SU-DHL-6 (cell line): Measurements from ENCODE around the gene PHACTR1.

Experiments used
- EZH2phosphoT487 ChIP-seq: fragments of 200-600 bp; sonication (generic), shearing (Covaris generic); conservative IDR thresholded peaks from 2 replicates; pipeline ENCODE4 v1.6.1; 2018; ENCODE audit warnings: mild to moderate bottlenecking, antibody characterized with exemption, low read length, moderate library complexity, mixed read lengths
- TF ChIP-seq, protein P1 (sequence below): fragments of 200-600 bp; sonication (generic); IDR thresholded peaks from one replicate; pipeline ENCODE4 v1.5.1; 2017; ENCODE audit warnings: antibody characterized with exemption, mild to moderate bottlenecking, low read length, moderate library complexity; ENCODE audit not compliant: insufficient read depth, poor library complexity, severe bottlenecking

DNA sequence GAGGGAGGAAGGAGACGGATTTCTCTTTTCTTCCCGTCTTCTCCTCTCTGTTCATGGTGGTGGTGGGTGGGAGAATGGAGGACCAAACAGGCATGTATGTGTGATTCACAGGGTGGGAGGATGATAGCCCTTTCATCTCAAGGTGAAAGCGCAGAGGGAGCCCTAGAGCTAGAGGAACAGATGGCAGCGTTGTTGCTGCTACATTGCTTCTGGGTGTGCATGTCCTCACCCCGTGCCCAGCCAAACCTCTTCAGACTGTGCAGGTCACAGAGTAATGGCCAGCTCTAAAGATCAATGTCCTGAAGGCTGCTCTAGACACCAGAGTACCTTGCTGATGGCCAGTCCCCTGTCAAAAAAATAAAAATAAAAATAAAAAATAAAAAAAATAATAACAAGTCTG, 310.0 kb downstream of the PHACTR1 start:
- TF ChIP-seq, protein P1, sequence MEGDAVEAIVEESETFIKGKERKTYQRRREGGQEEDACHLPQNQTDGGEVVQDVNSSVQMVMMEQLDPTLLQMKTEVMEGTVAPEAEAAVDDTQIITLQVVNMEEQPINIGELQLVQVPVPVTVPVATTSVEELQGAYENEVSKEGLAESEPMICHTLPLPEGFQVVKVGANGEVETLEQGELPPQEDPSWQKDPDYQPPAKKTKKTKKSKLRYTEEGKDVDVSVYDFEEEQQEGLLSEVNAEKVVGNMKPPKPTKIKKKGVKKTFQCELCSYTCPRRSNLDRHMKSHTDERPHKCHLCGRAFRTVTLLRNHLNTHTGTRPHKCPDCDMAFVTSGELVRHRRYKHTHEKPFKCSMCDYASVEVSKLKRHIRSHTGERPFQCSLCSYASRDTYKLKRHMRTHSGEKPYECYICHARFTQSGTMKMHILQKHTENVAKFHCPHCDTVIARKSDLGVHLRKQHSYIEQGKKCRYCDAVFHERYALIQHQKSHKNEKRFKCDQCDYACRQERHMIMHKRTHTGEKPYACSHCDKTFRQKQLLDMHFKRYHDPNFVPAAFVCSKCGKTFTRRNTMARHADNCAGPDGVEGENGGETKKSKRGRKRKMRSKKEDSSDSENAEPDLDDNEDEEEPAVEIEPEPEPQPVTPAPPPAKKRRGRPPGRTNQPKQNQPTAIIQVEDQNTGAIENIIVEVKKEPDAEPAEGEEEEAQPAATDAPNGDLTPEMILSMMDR = no peak
- no peak for TF ChIP-seq EZH2phosphoT487
